ENCODE measurements around the gene HHAT.

GRCh38 chr1:210697185-210697584, 368.5 kb downstream of the HHAT start:
- TF ChIP-seq CTCF (IDR thresholded peaks at IDR 0.05; ENCODE audit: low read length) (no peak), EZH2 (IDR thresholded peaks at IDR 0.05; ENCODE audit: borderline replicate concordance, low read length) (no peak)

Data from OCI-LY1 (cell line).